Neural cell (in vitro differentiated cells): Measurements from ENCODE around the gene EYA2.

Experiments
- CTCF ChIP-seq: fragments of 450-650 bp; IDR thresholded peaks from 2 replicates; pipeline ENCODE4 v1.5.1; 2014; ENCODE audit warnings: antibody characterized with exemption, mild to moderate bottlenecking, moderate library complexity; ENCODE audit not compliant: poor library complexity, severe bottlenecking
- POLR2AphosphoS5 ChIP-seq: IDR thresholded peaks from 2 replicates; pipeline ENCODE4 v1.6.1; 2012

- no peak for TF ChIP-seq CTCF
- TF ChIP-seq POLR2AphosphoS5 = no peak
Measured at GRCh38 chr20:46931699-46932098, 37.1 kb downstream of the EYA2 start.
